ENCODE measurements around the gene STIM2. TPM values are rescaled to one million over a fixed set of nuclear protein-coding genes. Genes with fewer than 3 reads are reported as not detected.

Gene STIM2
- polyA plus RNA-seq, 3 donors = 8.6 to 16.5 (median 8.8) TPM

- intact Hi-C loops (cut with micrococcal nuclease) = no loop called here
- no peak overlapping the region for H3K4me3 Mint-ChIP-seq
- H3K4me1 Mint-ChIP-seq = peaks cover 3% of the 10 kb centered on the region
- Histone ChIP-seq H3K4me2 (replicated peaks; ENCODE audit: extremely low read depth, low read length, poor library complexity, severe bottlenecking) (no peak overlapping the region), H3K9ac (ENCODE audit: insufficient read depth, low read length, poor library complexity, severe bottlenecking) (no peak overlapping the region), H3K27ac (ENCODE audit: low read depth in 1 of 2, low read length in 2 of 2) (no peak overlapping the region), H3K36me3 (replicated peaks in 1 of 2; ENCODE audit: control insufficient read depth in 1 of 2, insufficient read depth in 2 of 2, low read length in 2 of 2) (no peaks in the 10 kb centered on the region), H3K4me3 (replicated peaks in 1 of 3; ENCODE audit: low read depth in 2 of 3, low read length in 3 of 3) (no peak overlapping the region), H3K27me3 (ENCODE audit: control insufficient read depth in 2 of 2, insufficient read depth in 2 of 2, low read length in 2 of 2) (no peaks in the 10 kb centered on the region), H4K20me1 (ENCODE audit: insufficient read depth, low read length) (peaks cover 5% of the 10 kb centered on the region), H2AFZ (ENCODE audit: insufficient read depth, low read depth, low read length, poor library complexity, severe bottlenecking) (no peak overlapping the region), H3K4me1 (ENCODE audit: control insufficient read depth in 1 of 2, insufficient read depth in 2 of 2, low read length in 2 of 2) (no peaks in the 10 kb centered on the region), H3K9me3 (replicated peaks in 1 of 2; ENCODE audit: control insufficient read depth in 1 of 2, insufficient read depth in 1 of 2, low read length in 2 of 2) (no peaks in the 10 kb centered on the region), H3K79me2 (ENCODE audit: insufficient read depth, low read length) (no peaks in the 10 kb centered on the region)
- peak overlapping the region in 1 of 7 donors; percentile 22 for H3K27ac Mint-ChIP-seq
- DNase-seq = no peak
- peaks cover 0 to 1% (median 0%) of the 10 kb centered on the region in 3 donors for H3K27me3 Mint-ChIP-seq (ENCODE audit: low read depth in 3 of 3)
- H3K9me3 Mint-ChIP-seq = peaks cover 0 to 2% (median 0%) of the 10 kb centered on the region in 7 donors
- TF ChIP-seq CTCF (IDR thresholded peaks at IDR 0.05) = no peak
- H3K36me3 Mint-ChIP-seq = peaks cover 7 to 15% of the 10 kb centered on the region in 2 donors
- WGBS (ENCODE audit: insufficient coverage) = no CpG with 5 or more reads among the region's 2 CpGs
Measured at GRCh38 chr4:26978387-26979053, 117.9 kb downstream of the STIM2 start.

GRCh38 chr4:26984896-26985295 is 124.3 kb downstream of the STIM2 start:
- Mint-ChIP-seq H3K27me3 (ENCODE audit: low read depth in 3 of 3) (no peaks in the 10 kb centered on the region), H3K36me3 (peaks cover 8 to 11% of the 10 kb centered on the region in 2 donors), H3K4me1 (peaks cover 7% of the 10 kb centered on the region), H3K27ac (no peak overlapping the region), H3K9me3 (peaks cover 0 to 2% (median 0%) of the 10 kb centered on the region in 7 donors), H3K4me3 (no peak overlapping the region)
- WGBS (ENCODE audit: insufficient coverage) = no CpG with 5 or more reads among the region's 3 CpGs
- H3K36me3 ChIP-seq (replicated peaks in 1 of 2; ENCODE audit: control insufficient read depth in 1 of 2, insufficient read depth in 2 of 2, low read length in 2 of 2) = no peaks in the 10 kb centered on the region
- no peaks in the 10 kb centered on the region for H3K9me3 ChIP-seq (replicated peaks in 1 of 2; ENCODE audit: control insufficient read depth in 1 of 2, insufficient read depth in 1 of 2, low read length in 2 of 2)
- H3K79me2 ChIP-seq (ENCODE audit: insufficient read depth, low read length) = no peaks in the 10 kb centered on the region
- no peaks in the 10 kb centered on the region for H3K4me1 ChIP-seq (ENCODE audit: control insufficient read depth in 1 of 2, insufficient read depth in 2 of 2, low read length in 2 of 2)
- H3K9ac ChIP-seq (ENCODE audit: insufficient read depth, low read length, poor library complexity, severe bottlenecking) = no peak overlapping the region
- no peak overlapping the region for H3K4me2 ChIP-seq (replicated peaks; ENCODE audit: extremely low read depth, low read length, poor library complexity, severe bottlenecking)
- H3K4me3 ChIP-seq (replicated peaks in 1 of 3; ENCODE audit: low read depth in 2 of 3, low read length in 3 of 3) = no peak overlapping the region
- H3K27me3 ChIP-seq (ENCODE audit: control insufficient read depth in 2 of 2, insufficient read depth in 2 of 2, low read length in 2 of 2) = no peaks in the 10 kb centered on the region
- no peak for TF ChIP-seq CTCF (IDR thresholded peaks at IDR 0.05)
- no peak for DNase-seq
- H3K27ac ChIP-seq (ENCODE audit: low read depth in 1 of 2, low read length in 2 of 2) = no peak overlapping the region
- intact Hi-C loops (cut with micrococcal nuclease) = no loop called here
- H2AFZ ChIP-seq (ENCODE audit: insufficient read depth, low read depth, low read length, poor library complexity, severe bottlenecking) = no peak overlapping the region
- H4K20me1 ChIP-seq (ENCODE audit: insufficient read depth, low read length) = peaks cover 8% of the 10 kb centered on the region
